Gastrocnemius medialis (tissue), 4 donors: ENCODE measurements around the gene FBXO2. TPM values are rescaled to one million over a fixed set of nuclear protein-coding genes. Genes with fewer than 3 reads are reported as not detected.

Source experiments
- ATAC-seq, 2 donors: fragments of 150-250 bp; one replicate each; pipeline ENCODE4 v1.9.1; 2016
- DNase-seq, 2 donors: peaks; one replicate each; pipeline ENCODE4 v3.0.0-alpha.2; 2019
- H3K27ac ChIP-seq, 4 donors: fragments of 200-600 bp; sonication (generic); 1 replicate in 1 of 4; 2 replicates in 3 of 4; pipeline ENCODE4 v1.5.1; 2016 to 2018; ENCODE audit warnings: mild to moderate bottlenecking in 2 of 4, moderate library complexity in 1 of 4
- H3K27me3 ChIP-seq, 3 donors: fragments of 200-600 bp; sonication (generic) in 2 of 3; 1 replicate in 1 of 3; 2 replicates in 2 of 3; pipeline versions ENCODE4 v1.5.1 to v1.6.0; 2016 to 2019; ENCODE audit warnings: mild to moderate bottlenecking in 1 of 3, moderate library complexity in 1 of 3
- H3K36me3 ChIP-seq, 2 donors: fragments of 200-600 bp; sonication (generic) in 1 of 2; one replicate each; pipeline ENCODE4 v1.5.1; 2017 to 2018
- H3K4me1 ChIP-seq, 2 donors: fragments of 200-600 bp; sonication (generic) in 1 of 2; one replicate each; pipeline ENCODE4 v1.5.1; 2016 to 2017; ENCODE audit warnings: mild to moderate bottlenecking in 2 of 2
- H3K4me3 ChIP-seq, 4 donors: fragments of 200-600 bp; sonication (generic) in 3 of 4; 1 replicate in 1 of 4; 2 replicates in 3 of 4; pipeline ENCODE4 v1.5.1; 2016 to 2019; ENCODE audit warnings: mild to moderate bottlenecking in 2 of 4
- H3K9me3 ChIP-seq, 3 donors: fragments of 200-600 bp; sonication (generic) in 2 of 3; 1 replicate in 1 of 3; 2 replicates in 2 of 3; pipeline ENCODE4 v1.5.1; 2016 to 2019
- POLR2A ChIP-seq, 2 donors: fragments of 450-650 bp; IDR thresholded peaks; one replicate each; pipeline ENCODE4 v1.6.1; 2017; ENCODE audit warnings: antibody characterized with exemption in 2 of 2, mild to moderate bottlenecking in 2 of 2, moderate library complexity in 2 of 2
- in situ Hi-C, 4 donors: fragments of 200-750 bp; cut with MboI; loops; one replicate each; pipeline versions ENCODE4 v1.15.0 to v1.8.0; 2017; ENCODE audit warnings: low sequenced_read_pairs in 4 of 4
- intact Hi-C: fragments of 100-400 bp; cut with DNase I; formaldehyde crosslinking; loops from one replicate; pipeline ENCODE4 v1.15.1; 2023; ENCODE audit warnings: low total_unique reads
- total RNA-seq, 4 donors: library from RNA; depleted of rRNA; stranded (reverse); fragments of >200 nt; gene quantifications; one replicate each; pipeline versions ENCODE4 v1.1.0 to v1.2.3, GENCODE V29; 2016
- TF ChIP-seq, protein P1 (sequence below), 5 experiments: fragments of 450-650 bp in 3 of 5; fragments of 200-600 bp in 2 of 5; sonication (generic) in 2 of 5; IDR thresholded peaks in 4 of 5; conservative IDR thresholded peaks in 1 of 5; 1 replicate in 4 of 5; 2 replicates in 1 of 5; pipeline ENCODE4 v1.5.1; 2016 to 2019; ENCODE audit warnings: antibody characterized with exemption in 5 of 5, mild to moderate bottlenecking in 3 of 5, moderate library complexity in 3 of 5

The FBXO2 gene
- total RNA-seq, 4 donors from 2014 or later: 2.0 to 20.8 (median 4.8) TPM

DNA sequence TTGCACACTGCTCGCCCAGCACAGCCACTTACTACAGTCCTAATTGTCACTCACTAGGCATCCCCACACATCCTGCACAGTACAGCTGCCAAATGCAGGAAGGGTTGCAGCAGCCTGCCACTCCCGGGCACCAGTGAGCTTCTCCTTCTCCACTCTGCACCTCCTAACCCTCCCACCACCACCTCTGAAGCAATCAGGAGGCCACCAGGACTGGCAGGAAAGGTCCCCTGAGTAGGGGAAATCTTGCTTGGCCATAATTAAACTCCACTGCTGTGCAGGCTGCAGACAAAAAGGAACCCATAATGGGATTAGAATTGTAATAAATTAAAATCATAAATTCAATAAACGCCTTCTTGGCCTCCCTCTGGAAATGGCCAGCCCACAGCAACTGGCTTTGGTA, 31.8 kb downstream of the FBXO2 start:
- Histone ChIP-seq H3K36me3 (no peaks in the 10 kb centered on the region), H3K27ac (no peak overlapping the region), H3K27me3 (peaks cover 6 to 23% (median 19%) of the 10 kb centered on the region in 3 donors), H3K9me3 (no peaks in the 10 kb centered on the region), H3K4me3 (no peak overlapping the region), H3K4me1 (no peaks in the 10 kb centered on the region)
- in situ Hi-C loops: no loop called here
- TF ChIP-seq, protein P1, sequence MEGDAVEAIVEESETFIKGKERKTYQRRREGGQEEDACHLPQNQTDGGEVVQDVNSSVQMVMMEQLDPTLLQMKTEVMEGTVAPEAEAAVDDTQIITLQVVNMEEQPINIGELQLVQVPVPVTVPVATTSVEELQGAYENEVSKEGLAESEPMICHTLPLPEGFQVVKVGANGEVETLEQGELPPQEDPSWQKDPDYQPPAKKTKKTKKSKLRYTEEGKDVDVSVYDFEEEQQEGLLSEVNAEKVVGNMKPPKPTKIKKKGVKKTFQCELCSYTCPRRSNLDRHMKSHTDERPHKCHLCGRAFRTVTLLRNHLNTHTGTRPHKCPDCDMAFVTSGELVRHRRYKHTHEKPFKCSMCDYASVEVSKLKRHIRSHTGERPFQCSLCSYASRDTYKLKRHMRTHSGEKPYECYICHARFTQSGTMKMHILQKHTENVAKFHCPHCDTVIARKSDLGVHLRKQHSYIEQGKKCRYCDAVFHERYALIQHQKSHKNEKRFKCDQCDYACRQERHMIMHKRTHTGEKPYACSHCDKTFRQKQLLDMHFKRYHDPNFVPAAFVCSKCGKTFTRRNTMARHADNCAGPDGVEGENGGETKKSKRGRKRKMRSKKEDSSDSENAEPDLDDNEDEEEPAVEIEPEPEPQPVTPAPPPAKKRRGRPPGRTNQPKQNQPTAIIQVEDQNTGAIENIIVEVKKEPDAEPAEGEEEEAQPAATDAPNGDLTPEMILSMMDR (IDR thresholded peaks at IDR 0.05 in 4 of 5, conservative IDR thresholded peaks at IDR 0.05 in 1 of 5): no peak
- no peak for TF ChIP-seq POLR2A (IDR thresholded peaks at IDR 0.05)
- no peak for DNase-seq
- no peak for ATAC-seq
- intact Hi-C loops: no loop called here

DNA sequence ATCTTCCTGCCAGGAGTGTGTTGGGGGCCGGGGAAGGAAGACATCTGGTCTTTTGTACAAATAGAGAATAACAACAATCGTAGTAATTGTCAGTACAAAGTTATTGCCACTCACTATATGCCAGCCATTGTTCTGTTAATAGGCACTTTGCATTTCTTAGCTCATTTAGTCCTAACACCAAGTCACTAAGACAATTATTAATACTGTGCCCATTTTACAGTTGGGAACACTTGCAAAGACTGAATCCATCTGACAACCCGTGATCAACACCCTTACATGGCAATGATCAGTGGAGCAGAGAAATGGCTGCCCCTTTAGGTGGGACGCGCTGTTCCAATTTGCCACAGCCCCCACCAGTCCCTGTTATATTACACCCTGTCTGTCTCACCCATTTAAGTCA, 33.3 kb downstream of the FBXO2 start:
- no peak for ATAC-seq
- TF ChIP-seq POLR2A (IDR thresholded peaks at IDR 0.05): no peak
- TF ChIP-seq, protein P1 (IDR thresholded peaks at IDR 0.05 in 4 of 5, conservative IDR thresholded peaks at IDR 0.05 in 1 of 5): no peak
- Histone ChIP-seq H3K4me3 (no peak overlapping the region), H3K27ac (no peak overlapping the region), H3K9me3 (no peaks in the 10 kb centered on the region), H3K4me1 (no peaks in the 10 kb centered on the region), H3K27me3 (peaks cover 6 to 23% (median 16%) of the 10 kb centered on the region in 3 donors), H3K36me3 (no peaks in the 10 kb centered on the region)
- intact Hi-C loops: no loop called here
- in situ Hi-C loops: no loop called here
- no peak for DNase-seq

DNA sequence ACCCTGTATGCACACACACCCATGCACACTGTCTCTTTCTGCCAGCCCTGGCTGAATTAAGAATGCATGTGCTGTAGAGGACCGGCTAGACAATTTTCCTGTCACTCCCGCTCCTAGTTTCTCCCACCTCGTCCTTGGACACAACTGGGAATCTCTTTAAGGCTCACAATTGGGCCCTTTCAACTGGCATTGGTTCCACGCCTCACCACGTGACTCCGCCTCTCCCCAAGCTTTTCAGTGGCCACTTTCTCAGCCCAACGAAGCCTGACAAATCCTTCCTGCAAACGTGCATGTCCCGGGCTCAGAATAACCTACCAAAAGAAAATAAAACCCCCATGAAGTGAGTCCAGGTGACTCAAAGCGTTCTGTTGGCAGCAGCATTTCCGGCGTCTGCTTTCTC, 33.8 kb downstream of the FBXO2 start:
- intact Hi-C loops: no loop called here
- no peak overlapping the region for H3K4me3 ChIP-seq
- DNase-seq (no peak), ATAC-seq (no peak)
- H3K36me3 ChIP-seq: no peaks in the 10 kb centered on the region
- no peak overlapping the region for H3K27ac ChIP-seq
- H3K4me1 ChIP-seq: no peaks in the 10 kb centered on the region
- H3K9me3 ChIP-seq: no peaks in the 10 kb centered on the region
- in situ Hi-C loops: no loop called here
- peaks cover 6 to 23% (median 16%) of the 10 kb centered on the region in 3 donors for H3K27me3 ChIP-seq
- no peak for TF ChIP-seq POLR2A (IDR thresholded peaks at IDR 0.05)
- TF ChIP-seq, protein P1 (IDR thresholded peaks at IDR 0.05 in 4 of 5, conservative IDR thresholded peaks at IDR 0.05 in 1 of 5): no peak

DNA sequence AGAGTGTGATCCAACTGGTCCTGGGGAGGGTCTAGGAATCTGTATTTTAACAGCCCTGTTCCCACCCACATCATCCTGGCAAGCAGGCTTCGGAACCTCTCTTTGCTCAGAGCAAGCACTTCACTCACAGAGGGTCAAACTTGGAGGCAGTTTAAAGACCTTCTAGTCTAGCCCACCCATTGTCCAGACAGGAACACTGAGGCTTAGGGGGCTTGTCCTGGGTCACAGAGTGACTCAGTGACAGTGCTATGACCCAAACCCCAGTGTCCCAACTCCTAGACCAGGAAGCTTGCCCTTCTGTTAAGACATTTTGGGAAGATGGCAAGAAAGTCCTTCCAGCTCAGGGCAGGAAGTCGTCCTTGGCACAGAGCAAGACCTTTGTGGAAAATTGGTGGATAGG, 36.5 kb downstream of the FBXO2 start:
- intact Hi-C loops: no loop called here
- H3K27me3 ChIP-seq: peaks cover 0 to 21% (median 9%) of the 10 kb centered on the region in 3 donors
- no peaks in the 10 kb centered on the region for H3K36me3 ChIP-seq
- DNase-seq (no peak), ATAC-seq (no peak)
- in situ Hi-C loops: no loop called here
- no peak overlapping the region for H3K27ac ChIP-seq
- no peaks in the 10 kb centered on the region for H3K4me1 ChIP-seq
- no peaks in the 10 kb centered on the region for H3K9me3 ChIP-seq
- TF ChIP-seq POLR2A (IDR thresholded peaks at IDR 0.05): no peak
- TF ChIP-seq, protein P1 (IDR thresholded peaks at IDR 0.05 in 4 of 5, conservative IDR thresholded peaks at IDR 0.05 in 1 of 5): no peak
- no peak overlapping the region for H3K4me3 ChIP-seq

DNA sequence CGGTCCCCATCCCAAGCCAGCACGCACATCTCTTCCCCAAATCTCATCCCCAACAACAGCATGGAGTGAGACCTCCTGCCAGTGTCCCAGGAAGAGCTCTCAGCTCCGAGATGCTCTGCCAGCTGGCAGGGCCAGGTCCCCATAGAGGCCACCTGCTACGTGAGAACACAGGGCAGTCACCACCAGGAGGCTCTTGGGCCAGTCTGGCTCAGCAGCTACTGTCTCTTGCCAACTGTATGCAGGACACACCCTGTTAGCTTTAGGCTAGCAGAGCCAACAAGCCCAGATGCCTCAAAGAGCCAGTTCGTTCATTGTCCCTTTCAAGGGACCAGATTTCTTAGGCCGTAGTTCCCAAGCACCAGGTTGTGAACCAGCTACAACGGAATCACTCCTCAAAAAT, 36.9 kb downstream of the FBXO2 start:
- intact Hi-C loops: no loop called here
- in situ Hi-C loops: no loop called here
- peaks cover 0 to 21% (median 9%) of the 10 kb centered on the region in 3 donors for H3K27me3 ChIP-seq
- peak; percentile 54 to 58 for ATAC-seq
- H3K4me1 ChIP-seq: no peaks in the 10 kb centered on the region
- no peaks in the 10 kb centered on the region for H3K36me3 ChIP-seq
- no peak overlapping the region for H3K27ac ChIP-seq
- DNase-seq: peak; percentile 7 to 31
- no peak for TF ChIP-seq POLR2A (IDR thresholded peaks at IDR 0.05)
- TF ChIP-seq, protein P1 (IDR thresholded peaks at IDR 0.05 in 4 of 5, conservative IDR thresholded peaks at IDR 0.05 in 1 of 5): peak in 1 of 5 experiments; percentile 7
- no peaks in the 10 kb centered on the region for H3K9me3 ChIP-seq
- H3K4me3 ChIP-seq: no peak overlapping the region
